C4-2B (cell line): ENCODE measurements around the gene FIP1L1.
"Not testable (repeated sequence)": the region's sequence is repeated elsewhere in the genome, so short reads cannot be mapped to it uniquely, and the experiment has no call there.

Experiments used
- ZFX ChIP-seq: fragments of 450-650 bp; IDR thresholded peaks from 2 replicates; pipeline ENCODE4 v1.6.1; 2017
- TF ChIP-seq, protein P1 (sequence below): fragments of 450-650 bp; conservative IDR thresholded peaks from 2 replicates; pipeline ENCODE4 v1.5.1; 2017; ENCODE audit warnings: mild to moderate bottlenecking

DNA sequence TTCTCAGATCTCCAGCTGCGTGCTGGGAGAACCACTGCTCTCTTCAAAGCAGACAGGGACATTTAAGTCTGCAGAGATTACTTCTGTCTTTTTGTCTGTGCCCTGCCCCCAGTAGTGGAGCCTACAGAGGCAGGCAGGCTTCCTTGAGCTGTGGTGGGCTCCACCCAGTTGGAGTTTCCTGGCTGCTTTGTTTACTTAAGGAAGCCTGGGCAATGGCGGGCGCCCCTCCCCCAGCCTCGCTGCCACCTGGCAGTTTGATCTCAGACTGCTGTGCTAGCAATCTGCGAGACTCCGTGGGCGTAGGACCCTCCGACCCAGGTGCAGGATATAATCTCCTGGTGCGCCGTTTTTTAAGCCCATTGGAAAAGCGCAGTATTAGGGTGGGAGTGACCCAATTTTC lies 32.0 kb downstream of the FIP1L1 start:
- TF ChIP-seq, protein P1, sequence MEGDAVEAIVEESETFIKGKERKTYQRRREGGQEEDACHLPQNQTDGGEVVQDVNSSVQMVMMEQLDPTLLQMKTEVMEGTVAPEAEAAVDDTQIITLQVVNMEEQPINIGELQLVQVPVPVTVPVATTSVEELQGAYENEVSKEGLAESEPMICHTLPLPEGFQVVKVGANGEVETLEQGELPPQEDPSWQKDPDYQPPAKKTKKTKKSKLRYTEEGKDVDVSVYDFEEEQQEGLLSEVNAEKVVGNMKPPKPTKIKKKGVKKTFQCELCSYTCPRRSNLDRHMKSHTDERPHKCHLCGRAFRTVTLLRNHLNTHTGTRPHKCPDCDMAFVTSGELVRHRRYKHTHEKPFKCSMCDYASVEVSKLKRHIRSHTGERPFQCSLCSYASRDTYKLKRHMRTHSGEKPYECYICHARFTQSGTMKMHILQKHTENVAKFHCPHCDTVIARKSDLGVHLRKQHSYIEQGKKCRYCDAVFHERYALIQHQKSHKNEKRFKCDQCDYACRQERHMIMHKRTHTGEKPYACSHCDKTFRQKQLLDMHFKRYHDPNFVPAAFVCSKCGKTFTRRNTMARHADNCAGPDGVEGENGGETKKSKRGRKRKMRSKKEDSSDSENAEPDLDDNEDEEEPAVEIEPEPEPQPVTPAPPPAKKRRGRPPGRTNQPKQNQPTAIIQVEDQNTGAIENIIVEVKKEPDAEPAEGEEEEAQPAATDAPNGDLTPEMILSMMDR: not testable (repeated sequence)
- not testable (repeated sequence) for TF ChIP-seq ZFX
